Measurements from ENCODE around the gene RABL3.

GRCh38 chr3:120642368-120642948 lies 99.9 kb downstream of the RABL3 start:
- no peak for TF ChIP-seq CTCF (IDR thresholded peaks at IDR 0.05)
- no peak for TF ChIP-seq POLR2A (IDR thresholded peaks at IDR 0.05)
